Skeletal muscle satellite cell (primary cell): ENCODE data around the gene SUPT6H.

Experiments
- H3K27me3 ChIP-seq: 2 replicates; pipeline ENCODE4 v1.7.0; 2013; ENCODE audit warnings: low read length; ENCODE audit not compliant: control insufficient read depth, insufficient read depth
- H3K36me3 ChIP-seq: 2 replicates; pipeline ENCODE4 v1.7.0; 2013; ENCODE audit warnings: mild to moderate bottlenecking, control low read depth, low read length; ENCODE audit not compliant: insufficient read depth
- H3K4me1 ChIP-seq: 2 replicates; pipeline ENCODE4 v1.7.0; 2013; ENCODE audit warnings: low read length; ENCODE audit not compliant: control insufficient read depth, insufficient read depth
- H3K4me2 ChIP-seq: 2 replicates; pipeline ENCODE4 v1.7.0; 2013; ENCODE audit warnings: mild to moderate bottlenecking, low read length
- H3K4me3 ChIP-seq: 2 replicates; pipeline ENCODE4 v1.7.0; 2013; ENCODE audit warnings: low read length
- H3K9ac ChIP-seq: 2 replicates; pipeline ENCODE4 v1.7.0; 2013; ENCODE audit warnings: mild to moderate bottlenecking, low read depth, low read length, moderate library complexity
- H3K9me3 ChIP-seq: replicated peaks from 2 replicates; pipeline ENCODE4 v1.7.0; 2013; ENCODE audit warnings: mild to moderate bottlenecking, control low read depth, low read length

Gene SUPT6H

GRCh38 chr17:28684963-28685362, 23.0 kb downstream of the SUPT6H start:
- Histone ChIP-seq H3K4me2 (no peak overlapping the region), H3K4me1 (no peaks in the 10 kb centered on the region), H3K9ac (no peak overlapping the region), H3K27me3 (no peaks in the 10 kb centered on the region), H3K36me3 (peaks cover 90% of the 10 kb centered on the region), H3K4me3 (no peak overlapping the region), H3K9me3 (no peaks in the 10 kb centered on the region)

- H3K27me3 ChIP-seq, result no peaks in the 10 kb centered on the region
- no peak overlapping the region for H3K4me2 ChIP-seq
- H3K9ac ChIP-seq, result no peak overlapping the region
- H3K4me3 ChIP-seq, result no peak overlapping the region
- H3K4me1 ChIP-seq, result no peaks in the 10 kb centered on the region
- no peaks in the 10 kb centered on the region for H3K9me3 ChIP-seq
- H3K36me3 ChIP-seq, result peaks cover 94% of the 10 kb centered on the region
Measured at GRCh38 chr17:28685366-28685765, 23.4 kb downstream of the SUPT6H start.

- Histone ChIP-seq H3K4me1 (no peaks in the 10 kb centered on the region), H3K36me3 (peaks cover 94% of the 10 kb centered on the region), H3K9ac (no peak overlapping the region), H3K4me3 (no peak overlapping the region), H3K27me3 (no peaks in the 10 kb centered on the region), H3K4me2 (no peak overlapping the region), H3K9me3 (no peaks in the 10 kb centered on the region)
Measured at GRCh38 chr17:28686296-28686695, 24.3 kb downstream of the SUPT6H start.

GRCh38 chr17:28688481-28688880, 26.5 kb downstream of the SUPT6H start:
- Histone ChIP-seq H3K4me3 (no peak overlapping the region), H3K4me1 (no peaks in the 10 kb centered on the region), H3K9ac (no peak overlapping the region), H3K9me3 (no peaks in the 10 kb centered on the region), H3K27me3 (no peaks in the 10 kb centered on the region), H3K36me3 (peaks cover 80% of the 10 kb centered on the region), H3K4me2 (no peak overlapping the region)

GRCh38 chr17:28689011-28689410, 27.0 kb downstream of the SUPT6H start:
- Histone ChIP-seq H3K36me3 (peaks cover 82% of the 10 kb centered on the region), H3K4me1 (no peaks in the 10 kb centered on the region), H3K4me3 (no peak overlapping the region), H3K9ac (no peak overlapping the region), H3K9me3 (no peaks in the 10 kb centered on the region), H3K4me2 (no peak overlapping the region), H3K27me3 (no peaks in the 10 kb centered on the region)

GRCh38 chr17:28693869-28694268, 31.9 kb downstream of the SUPT6H start:
- Histone ChIP-seq H3K9me3 (no peaks in the 10 kb centered on the region), H3K4me2 (no peak overlapping the region), H3K9ac (no peak overlapping the region), H3K4me1 (no peaks in the 10 kb centered on the region), H3K27me3 (no peaks in the 10 kb centered on the region), H3K36me3 (peaks cover 78% of the 10 kb centered on the region), H3K4me3 (no peak overlapping the region)

- no peak overlapping the region for H3K9ac ChIP-seq
- no peaks in the 10 kb centered on the region for H3K4me1 ChIP-seq
- no peaks in the 10 kb centered on the region for H3K9me3 ChIP-seq
- no peak overlapping the region for H3K4me3 ChIP-seq
- H3K27me3 ChIP-seq, result no peaks in the 10 kb centered on the region
- peaks cover 93% of the 10 kb centered on the region for H3K36me3 ChIP-seq
- H3K4me2 ChIP-seq, result no peak overlapping the region
Measured at GRCh38 chr17:28698253-28698941, 36.4 kb downstream of the SUPT6H start.

- H3K4me2 ChIP-seq, result no peak overlapping the region
- H3K36me3 ChIP-seq, result peaks cover 89% of the 10 kb centered on the region
- H3K9me3 ChIP-seq, result no peaks in the 10 kb centered on the region
- no peaks in the 10 kb centered on the region for H3K27me3 ChIP-seq
- H3K9ac ChIP-seq, result no peak overlapping the region
- no peaks in the 10 kb centered on the region for H3K4me1 ChIP-seq
- no peak overlapping the region for H3K4me3 ChIP-seq
Measured at GRCh38 chr17:28700278-28700677, 38.3 kb downstream of the SUPT6H start.

- H3K27me3 ChIP-seq, result no peaks in the 10 kb centered on the region
- no peaks in the 10 kb centered on the region for H3K9me3 ChIP-seq
- peaks cover 86% of the 10 kb centered on the region for H3K36me3 ChIP-seq
- no peaks in the 10 kb centered on the region for H3K4me1 ChIP-seq
- H3K4me2 ChIP-seq, result no peak overlapping the region
- H3K9ac ChIP-seq, result no peak overlapping the region
- H3K4me3 ChIP-seq, result no peak overlapping the region
Measured at GRCh38 chr17:28700830-28701492, 39.0 kb downstream of the SUPT6H start.

GRCh38 chr17:28702026-28702751, 40.2 kb downstream of the SUPT6H start:
- Histone ChIP-seq H3K9ac (no peak overlapping the region), H3K36me3 (peaks cover 86% of the 10 kb centered on the region), H3K9me3 (no peaks in the 10 kb centered on the region), H3K4me2 (no peak overlapping the region), H3K4me3 (no peak overlapping the region), H3K27me3 (no peaks in the 10 kb centered on the region), H3K4me1 (no peaks in the 10 kb centered on the region)

GRCh38 chr17:28702752-28703150, 40.7 kb downstream of the SUPT6H start:
- Histone ChIP-seq H3K36me3 (peaks cover 81% of the 10 kb centered on the region), H3K27me3 (no peaks in the 10 kb centered on the region), H3K4me1 (no peaks in the 10 kb centered on the region), H3K4me3 (no peak overlapping the region), H3K4me2 (no peak overlapping the region), H3K9me3 (no peaks in the 10 kb centered on the region), H3K9ac (no peak overlapping the region)
